HG02759 (cell line): ENCODE data around the gene RRP1B.

Experiments
- ATAC-seq: cut with Tn5 transposase; IDR thresholded peaks from one replicate; pipeline ENCODE4 v1.9.1; 2021; ENCODE audit warnings: mild to moderate bottlenecking, moderate library complexity; ENCODE audit not compliant: unreplicated experiment

The RRP1B gene

GRCh38 chr21:43739621-43740435 is 80.5 kb downstream of the RRP1B start:
- no peak for ATAC-seq

GRCh38 chr21:43740497-43741156 is 81.3 kb downstream of the RRP1B start:
- no peak for ATAC-seq

- ATAC-seq = no peak
Observed at GRCh38 chr21:43741423-43742096, 82.2 kb downstream of the RRP1B start.

- no peak for ATAC-seq
Observed at GRCh38 chr21:43743947-43744346, 84.6 kb downstream of the RRP1B start.

GRCh38 chr21:43744725-43745124 is 85.4 kb downstream of the RRP1B start:
- no peak for ATAC-seq
